Fibroblast of skin of right biceps (primary cell): ENCODE data around the gene PRDM11.

ENCODE experiments used
- DNase-seq: peaks from one replicate; pipeline ENCODE4 v3.0.0-alpha.2; 2013

Gene PRDM11

GRCh38 chr11:45212566-45213315 is 66.3 kb downstream of the PRDM11 start:
- DNase-seq: no peak

- no peak for DNase-seq
Observed at GRCh38 chr11:45213316-45213665, 66.9 kb downstream of the PRDM11 start.

- DNase-seq: no peak
Observed at GRCh38 chr11:45213717-45214116, 67.3 kb downstream of the PRDM11 start.

- DNase-seq: no peak
Observed at GRCh38 chr11:45215098-45215865, 68.8 kb downstream of the PRDM11 start.

- DNase-seq: no peak
Observed at GRCh38 chr11:45216031-45216430, 69.6 kb downstream of the PRDM11 start.

- DNase-seq: peak; percentile 7
Observed at GRCh38 chr11:45216901-45217300, 70.5 kb downstream of the PRDM11 start.

- DNase-seq: peak; percentile 25
Observed at GRCh38 chr11:45217991-45218390, 71.6 kb downstream of the PRDM11 start.

- DNase-seq: no peak
Observed at GRCh38 chr11:45218705-45219104, 72.3 kb downstream of the PRDM11 start.

GRCh38 chr11:45219411-45219810 is 73.0 kb downstream of the PRDM11 start:
- DNase-seq: no peak

- DNase-seq: no peak
Observed at GRCh38 chr11:45223496-45223895, 77.1 kb downstream of the PRDM11 start.

GRCh38 chr11:45224766-45225165 is 78.3 kb downstream of the PRDM11 start:
- no peak for DNase-seq

- DNase-seq: no peak
Observed at GRCh38 chr11:45225277-45225676, 78.8 kb downstream of the PRDM11 start.

- DNase-seq: no peak
Observed at GRCh38 chr11:45225961-45226871, 79.8 kb downstream of the PRDM11 start.

GRCh38 chr11:45226901-45227300 is 80.5 kb downstream of the PRDM11 start:
- DNase-seq: no peak

- no peak for DNase-seq
Observed at GRCh38 chr11:45227836-45228235, 81.4 kb downstream of the PRDM11 start.

GRCh38 chr11:45229401-45230020 is 83.1 kb downstream of the PRDM11 start:
- no peak for DNase-seq

- DNase-seq: no peak
Observed at GRCh38 chr11:45232341-45233080, 86.1 kb downstream of the PRDM11 start.

- peak; percentile 40 for DNase-seq
Observed at GRCh38 chr11:45233121-45233803, 86.8 kb downstream of the PRDM11 start.

GRCh38 chr11:45233804-45234170 is 87.3 kb downstream of the PRDM11 start:
- no peak for DNase-seq

- DNase-seq: no peak
Observed at GRCh38 chr11:45234306-45235006, 88.0 kb downstream of the PRDM11 start.
